Epithelial cell of proximal tubule (primary cell): ENCODE results near the gene NUP54. TPM values are rescaled to one million over a fixed set of nuclear protein-coding genes. Genes with fewer than 3 reads are reported as not detected.

Experiments
- DNase-seq: peaks from one replicate; pipeline ENCODE4 v3.0.0-alpha.2; 2011; ENCODE audit warnings: low read depth
- H3K4me3 ChIP-seq: 2 replicates; pipeline ENCODE4 v1.5.1; 2011; ENCODE audit warnings: low read depth, mild to moderate bottlenecking, low read length
- total RNA-seq: library from RNA; depleted of rRNA; stranded (reverse); fragments of >200 nt; gene quantifications from 2 replicates; pipeline ENCODE4 v1.2.3, GENCODE V29; 2015
- TF ChIP-seq, protein P1 (sequence below): conservative IDR thresholded peaks from 2 replicates; pipeline ENCODE4 v1.5.1; 2012; ENCODE audit warnings: low read depth, mild to moderate bottlenecking, low read length

NUP54 gene
- total RNA-seq, 1 donor from 2014 or later = 31.5 TPM

DNA sequence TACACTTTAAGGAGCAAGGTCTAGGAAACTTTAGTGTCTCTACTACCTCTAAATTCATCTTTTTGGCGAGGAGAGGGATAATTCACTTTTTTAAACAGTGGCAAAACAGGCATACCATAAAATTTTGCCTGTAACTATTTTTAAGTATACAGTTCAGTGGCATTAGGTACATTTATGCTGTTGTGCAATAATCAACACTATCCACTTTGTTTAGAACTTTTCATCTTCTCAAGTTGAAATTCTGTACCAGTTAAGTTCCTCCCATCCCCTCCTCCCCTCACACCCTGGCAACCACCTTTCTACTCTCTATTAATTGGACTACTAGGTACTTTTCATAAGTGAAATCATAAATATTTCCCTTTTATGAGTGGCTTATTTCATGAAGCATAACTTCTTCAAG lies 31.4 kb downstream of the NUP54 start:
- TF ChIP-seq, protein P1, sequence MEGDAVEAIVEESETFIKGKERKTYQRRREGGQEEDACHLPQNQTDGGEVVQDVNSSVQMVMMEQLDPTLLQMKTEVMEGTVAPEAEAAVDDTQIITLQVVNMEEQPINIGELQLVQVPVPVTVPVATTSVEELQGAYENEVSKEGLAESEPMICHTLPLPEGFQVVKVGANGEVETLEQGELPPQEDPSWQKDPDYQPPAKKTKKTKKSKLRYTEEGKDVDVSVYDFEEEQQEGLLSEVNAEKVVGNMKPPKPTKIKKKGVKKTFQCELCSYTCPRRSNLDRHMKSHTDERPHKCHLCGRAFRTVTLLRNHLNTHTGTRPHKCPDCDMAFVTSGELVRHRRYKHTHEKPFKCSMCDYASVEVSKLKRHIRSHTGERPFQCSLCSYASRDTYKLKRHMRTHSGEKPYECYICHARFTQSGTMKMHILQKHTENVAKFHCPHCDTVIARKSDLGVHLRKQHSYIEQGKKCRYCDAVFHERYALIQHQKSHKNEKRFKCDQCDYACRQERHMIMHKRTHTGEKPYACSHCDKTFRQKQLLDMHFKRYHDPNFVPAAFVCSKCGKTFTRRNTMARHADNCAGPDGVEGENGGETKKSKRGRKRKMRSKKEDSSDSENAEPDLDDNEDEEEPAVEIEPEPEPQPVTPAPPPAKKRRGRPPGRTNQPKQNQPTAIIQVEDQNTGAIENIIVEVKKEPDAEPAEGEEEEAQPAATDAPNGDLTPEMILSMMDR = no peak
- DNase-seq = no peak
- no peak overlapping the region for H3K4me3 ChIP-seq

DNA sequence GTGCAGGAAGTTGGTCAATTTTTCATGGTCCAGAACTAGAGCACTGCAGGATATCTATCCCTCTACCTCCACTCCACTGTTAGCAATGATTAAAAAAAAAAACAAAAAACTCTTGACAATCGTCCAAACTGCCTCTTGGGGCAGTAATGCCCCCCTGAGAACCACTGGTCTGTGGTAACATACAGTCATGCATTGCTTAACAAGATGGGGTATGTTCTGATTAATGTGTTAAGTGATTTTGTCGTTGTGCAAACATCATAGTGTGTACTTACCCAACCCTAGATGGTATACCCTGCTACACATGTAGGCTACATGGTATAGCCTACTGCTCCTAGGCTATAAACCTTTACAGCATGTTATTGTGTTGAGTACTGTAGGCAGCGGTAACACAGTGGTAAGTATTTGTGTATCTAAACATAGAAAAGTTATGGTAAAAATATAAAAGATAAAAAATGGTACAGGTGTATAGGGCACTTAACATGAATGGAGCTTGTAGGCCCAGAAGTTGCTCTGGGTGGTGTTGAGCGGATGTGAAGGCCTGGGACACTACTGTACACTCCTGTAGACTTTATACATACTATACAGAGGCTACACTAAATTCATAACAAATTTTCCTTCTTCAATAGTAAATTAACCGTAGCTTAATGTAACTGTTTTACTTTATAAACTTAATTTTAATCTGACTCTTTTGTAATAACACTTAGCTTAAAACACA lies 39.6 kb downstream of the NUP54 start:
- no peak for DNase-seq
- no peak overlapping the region for H3K4me3 ChIP-seq
- TF ChIP-seq, protein P1 = peak; percentile 30

DNA sequence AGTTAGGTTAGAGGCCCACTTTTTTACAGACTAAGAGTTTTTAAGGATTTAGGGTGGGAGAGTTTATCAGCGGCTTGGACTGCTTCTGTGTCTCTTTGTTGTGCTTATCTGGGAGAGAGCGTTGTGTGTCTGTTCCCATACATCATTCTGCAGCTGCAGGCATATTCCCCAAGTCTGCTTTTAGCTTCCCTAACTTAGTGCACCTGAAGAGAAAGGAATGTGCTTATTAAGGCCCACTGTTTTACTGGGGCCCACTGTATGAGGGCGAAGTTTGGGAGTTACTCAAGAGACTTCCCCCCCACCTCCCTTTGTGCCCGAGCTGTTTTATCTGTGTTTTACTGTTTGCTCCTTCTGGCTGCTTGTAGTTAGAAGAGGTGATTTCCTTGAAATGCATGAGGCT lies 41.8 kb downstream of the NUP54 start:
- no peak for DNase-seq
- no peak overlapping the region for H3K4me3 ChIP-seq
- TF ChIP-seq, protein P1 = no peak

DNA sequence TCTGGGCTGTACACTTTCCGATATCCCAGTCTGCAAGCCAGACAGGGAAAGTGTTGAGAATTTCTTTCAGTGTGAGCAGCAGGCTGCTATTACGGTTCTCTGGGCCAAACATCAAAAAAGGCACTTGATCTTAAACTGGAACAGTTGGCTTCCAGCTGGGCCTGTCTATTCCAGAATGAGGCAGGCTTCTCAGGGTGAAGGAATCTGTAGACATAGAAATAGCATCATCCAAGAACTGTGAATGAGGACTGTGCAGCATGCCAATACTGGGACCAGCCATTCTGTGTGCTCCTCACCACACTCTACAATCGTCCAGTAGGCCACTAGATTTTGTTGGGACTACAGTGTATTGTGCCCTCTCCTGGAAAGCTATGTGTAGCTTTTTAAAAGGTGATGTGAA lies 42.5 kb downstream of the NUP54 start:
- H3K4me3 ChIP-seq = no peak overlapping the region
- TF ChIP-seq, protein P1 = no peak

DNA sequence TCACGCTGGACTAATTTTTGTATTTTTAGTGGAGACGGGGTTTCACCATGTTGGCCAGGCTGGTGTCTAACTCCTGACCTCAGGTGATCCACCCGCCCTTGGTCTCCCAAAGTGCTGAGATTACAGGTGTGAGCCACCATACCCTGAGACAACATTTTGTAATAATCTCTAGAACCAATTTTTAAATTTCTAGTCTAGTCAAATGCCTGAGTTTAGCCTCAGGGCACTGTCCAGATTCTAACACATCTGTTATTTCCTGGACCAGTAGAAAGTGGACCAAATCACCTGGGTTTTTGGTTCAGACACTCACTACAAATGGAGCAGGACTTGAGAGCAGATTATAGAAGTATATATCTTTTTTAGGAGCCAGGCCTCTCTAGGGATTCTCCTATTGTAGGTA lies 52.1 kb downstream of the NUP54 start:
- no peak for DNase-seq
- no peak overlapping the region for H3K4me3 ChIP-seq
- TF ChIP-seq, protein P1 = no peak

More for the DNA sequence above, 42.5 kb downstream of the NUP54 start:
- DNase-seq = no peak

DNA sequence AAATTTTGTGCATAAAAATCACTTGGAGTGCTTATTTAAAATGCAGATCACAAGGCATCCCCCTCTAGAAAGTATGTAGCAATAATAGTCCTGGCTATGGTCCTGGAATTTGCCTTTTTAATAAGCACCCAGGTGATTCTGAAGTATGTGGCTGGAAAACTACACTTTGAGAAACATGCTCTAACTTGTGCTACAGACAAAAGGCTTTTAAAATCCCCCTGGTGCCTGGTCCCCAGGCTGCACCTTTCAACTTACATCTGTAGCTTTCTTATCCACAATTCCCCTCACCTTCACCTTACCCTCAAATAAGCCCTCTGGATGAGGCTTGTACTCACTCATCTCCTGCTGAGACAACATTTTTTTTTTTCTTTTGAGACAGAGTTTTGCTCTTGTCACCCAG lies 52.6 kb downstream of the NUP54 start:
- no peak for DNase-seq
- H3K4me3 ChIP-seq = no peak overlapping the region
- TF ChIP-seq, protein P1 = no peak

DNA sequence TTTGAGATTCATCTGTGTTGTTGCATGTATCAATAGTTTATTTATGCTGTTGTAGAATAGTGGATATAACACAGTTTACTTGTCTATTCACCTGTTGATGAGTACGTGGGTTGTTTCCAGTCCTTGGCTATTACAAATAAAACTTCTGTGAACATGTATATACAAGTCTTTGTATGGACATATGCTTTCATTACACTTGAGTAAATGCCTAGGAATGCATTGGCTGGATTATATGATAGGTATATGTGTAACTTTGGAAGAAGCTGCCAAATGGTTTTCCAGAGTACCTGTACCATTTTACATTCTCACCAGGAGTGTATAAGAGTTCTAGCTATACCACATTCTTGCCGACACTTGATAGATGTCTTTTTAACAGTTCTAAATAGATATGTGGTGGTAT lies 57.1 kb downstream of the NUP54 start:
- H3K4me3 ChIP-seq = no peak overlapping the region
- no peak for DNase-seq

More for the DNA sequence above, 57.1 kb downstream of the NUP54 start:
- TF ChIP-seq, protein P1 = no peak
